GM12875 (cell line): ENCODE results near the gene F2RL3.
"Not testable (repeated sequence)": the region's sequence is repeated elsewhere in the genome, so short reads cannot be mapped to it uniquely, and the experiment has no call there.

Experiments used
- H3K4me3 ChIP-seq: one replicate; pipeline ENCODE4 v1.5.1; 2011; ENCODE audit warnings: low read depth, low read length, control low read depth
- TF ChIP-seq, protein P1 (sequence below): IDR thresholded peaks from 2 replicates; pipeline ENCODE4 v1.5.1; 2011; ENCODE audit warnings: low read depth, mild to moderate bottlenecking, control low read depth, inconsistent platforms, low read length, moderate library complexity, borderline replicate concordance; ENCODE audit not compliant: insufficient read depth

The F2RL3 gene

DNA sequence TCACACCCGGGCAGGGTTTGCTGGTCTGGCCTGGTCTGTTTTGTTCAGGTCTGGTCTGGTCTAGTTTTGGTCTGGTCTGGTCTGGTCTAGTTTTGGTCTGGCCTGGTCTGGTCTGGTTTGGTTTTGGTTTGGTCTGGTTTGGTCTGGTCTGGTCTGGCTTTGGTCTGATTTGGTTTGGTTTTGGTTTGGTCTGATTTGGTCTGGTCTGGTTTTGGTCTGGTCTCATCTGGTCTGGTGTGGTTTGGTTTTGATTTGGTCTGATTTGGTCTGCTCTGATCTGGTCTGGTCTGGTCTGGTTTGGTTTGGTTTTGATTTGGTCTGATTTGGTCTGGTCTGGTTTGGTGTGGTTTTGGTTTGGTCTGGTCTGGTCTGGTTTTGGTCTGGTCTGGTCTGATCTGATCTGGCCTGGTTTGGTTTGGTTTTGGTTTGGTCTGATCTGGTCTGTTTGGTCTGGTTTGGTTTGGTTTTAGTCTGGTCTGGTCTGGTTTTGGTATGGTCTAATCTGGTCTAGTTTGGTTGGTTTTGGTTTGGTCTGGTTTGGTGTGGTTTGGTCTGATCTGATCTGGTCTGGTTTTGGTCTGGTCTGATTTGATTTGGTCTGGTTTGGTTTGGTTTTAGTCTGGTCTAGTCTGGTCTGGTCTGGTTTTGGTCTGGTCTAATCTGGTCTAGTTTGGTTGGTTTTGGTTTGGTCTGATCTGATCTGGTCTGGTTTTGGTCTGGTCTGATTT, 14.4 kb upstream of the F2RL3 start:
- TF ChIP-seq, protein P1, sequence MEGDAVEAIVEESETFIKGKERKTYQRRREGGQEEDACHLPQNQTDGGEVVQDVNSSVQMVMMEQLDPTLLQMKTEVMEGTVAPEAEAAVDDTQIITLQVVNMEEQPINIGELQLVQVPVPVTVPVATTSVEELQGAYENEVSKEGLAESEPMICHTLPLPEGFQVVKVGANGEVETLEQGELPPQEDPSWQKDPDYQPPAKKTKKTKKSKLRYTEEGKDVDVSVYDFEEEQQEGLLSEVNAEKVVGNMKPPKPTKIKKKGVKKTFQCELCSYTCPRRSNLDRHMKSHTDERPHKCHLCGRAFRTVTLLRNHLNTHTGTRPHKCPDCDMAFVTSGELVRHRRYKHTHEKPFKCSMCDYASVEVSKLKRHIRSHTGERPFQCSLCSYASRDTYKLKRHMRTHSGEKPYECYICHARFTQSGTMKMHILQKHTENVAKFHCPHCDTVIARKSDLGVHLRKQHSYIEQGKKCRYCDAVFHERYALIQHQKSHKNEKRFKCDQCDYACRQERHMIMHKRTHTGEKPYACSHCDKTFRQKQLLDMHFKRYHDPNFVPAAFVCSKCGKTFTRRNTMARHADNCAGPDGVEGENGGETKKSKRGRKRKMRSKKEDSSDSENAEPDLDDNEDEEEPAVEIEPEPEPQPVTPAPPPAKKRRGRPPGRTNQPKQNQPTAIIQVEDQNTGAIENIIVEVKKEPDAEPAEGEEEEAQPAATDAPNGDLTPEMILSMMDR: no peak
- H3K4me3 ChIP-seq: no peak overlapping the region

DNA sequence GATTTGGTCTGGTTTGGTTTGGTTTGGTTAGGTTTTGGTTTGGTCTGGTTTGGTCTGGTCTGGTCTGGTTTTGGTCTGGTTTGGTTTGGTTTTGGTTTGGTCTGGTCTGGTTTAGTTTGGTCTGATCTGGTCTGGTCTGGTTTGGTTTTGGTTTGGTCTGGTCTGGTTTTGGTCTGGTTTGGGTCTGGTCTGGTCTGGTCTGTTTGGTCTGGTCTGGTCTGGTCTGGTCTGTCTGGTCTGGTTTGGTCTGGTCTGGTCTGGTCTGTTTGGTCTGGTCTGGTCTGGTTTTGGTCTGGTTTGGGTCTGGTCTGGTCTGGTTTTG, 13.9 kb upstream of the F2RL3 start:
- H3K4me3 ChIP-seq: not testable (repeated sequence)

DNA sequence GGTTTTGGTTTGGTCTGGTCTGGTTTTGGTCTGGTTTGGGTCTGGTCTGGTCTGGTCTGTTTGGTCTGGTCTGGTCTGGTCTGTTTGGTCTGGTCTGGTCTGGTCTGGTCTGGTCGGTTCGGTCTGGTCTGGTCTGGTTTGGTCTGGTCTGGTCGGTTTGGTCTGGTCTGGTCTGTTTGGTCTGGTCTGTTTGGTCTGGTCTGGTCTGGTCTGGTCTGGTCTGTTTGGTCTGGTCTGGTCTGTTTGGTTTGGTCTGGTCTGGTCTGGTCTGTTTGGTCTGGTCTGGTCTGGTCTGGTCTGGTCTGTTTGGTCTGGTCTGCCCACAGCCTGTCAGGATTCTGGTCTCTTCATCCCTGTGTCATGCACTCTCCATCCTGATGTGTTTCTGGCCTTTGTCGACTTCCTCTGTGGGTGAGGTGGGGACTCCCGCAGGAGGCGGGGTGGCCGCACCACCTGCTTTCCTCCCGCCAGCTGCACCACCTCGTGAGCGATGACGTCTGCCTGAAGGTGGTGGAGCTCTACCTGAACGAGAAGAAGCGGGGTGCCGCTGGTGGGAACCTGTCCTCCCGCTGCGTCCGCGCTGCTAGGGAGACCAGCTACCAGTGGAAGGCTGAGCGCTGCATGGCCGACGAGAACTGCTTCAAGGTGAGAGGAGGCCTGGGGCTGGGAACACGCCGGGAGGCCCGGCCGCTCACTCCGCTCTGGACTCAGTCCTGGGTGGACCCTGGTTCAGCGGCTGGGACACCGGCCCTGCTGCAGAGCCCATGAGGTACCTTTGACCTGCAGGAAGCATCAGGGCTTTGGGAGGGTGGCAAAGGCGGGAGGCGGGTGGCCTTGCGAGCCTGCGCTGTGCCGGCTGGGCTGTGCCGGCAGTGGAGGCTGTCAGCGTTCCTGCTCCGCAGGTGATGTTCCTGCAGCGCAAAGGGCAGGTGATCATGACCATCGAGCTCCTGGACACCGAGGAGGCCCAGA, 12.9 kb upstream of the F2RL3 start:
- TF ChIP-seq, protein P1: no peak
- no peak overlapping the region for H3K4me3 ChIP-seq

DNA sequence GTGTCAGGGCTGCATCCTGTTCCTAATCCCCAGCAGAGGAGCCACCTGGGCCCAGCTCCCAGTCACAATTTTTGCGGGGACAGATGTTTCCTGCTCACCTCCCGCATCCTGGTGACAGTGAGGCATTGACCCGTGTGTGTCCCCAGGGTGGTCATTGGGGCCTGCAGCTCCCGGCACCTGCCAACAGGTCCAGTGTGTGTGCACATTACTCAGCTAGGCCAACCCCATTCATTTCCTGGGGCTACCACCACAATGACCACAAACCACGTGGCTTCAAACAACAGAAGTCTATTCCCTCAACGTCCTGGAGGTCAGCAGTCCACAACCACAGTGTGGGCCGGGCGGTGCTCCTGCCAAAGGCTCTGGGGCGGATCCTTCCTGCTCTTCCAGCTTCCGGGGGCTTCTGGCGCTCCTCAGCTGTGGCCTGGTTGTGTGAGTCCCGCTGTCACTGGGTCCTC, 11.9 kb upstream of the F2RL3 start:
- TF ChIP-seq, protein P1: no peak

DNA sequence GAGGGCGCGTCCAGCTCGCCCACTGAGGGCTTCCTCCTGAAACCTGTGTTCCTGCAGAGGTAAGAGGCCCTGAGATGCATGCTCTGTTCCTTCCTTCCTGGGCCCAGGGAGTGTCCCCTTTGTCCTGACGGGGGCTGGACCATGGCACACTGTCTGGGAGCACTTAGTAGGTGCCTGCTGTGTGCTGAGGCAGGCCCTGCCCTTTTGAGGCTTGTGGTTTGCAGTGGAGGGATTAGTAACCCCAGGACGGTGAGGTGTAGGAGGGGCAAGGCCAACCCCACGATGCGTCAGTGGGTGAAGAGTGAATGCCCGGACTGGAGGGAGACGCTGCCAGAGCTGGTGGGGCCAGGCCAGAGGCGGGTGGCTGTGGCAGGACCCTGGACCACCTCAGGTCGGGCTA, 11.2 kb upstream of the F2RL3 start:
- TF ChIP-seq, protein P1: no peak
- no peak overlapping the region for H3K4me3 ChIP-seq

More for the DNA sequence above, 11.9 kb upstream of the F2RL3 start:
- H3K4me3 ChIP-seq: no peak overlapping the region

DNA sequence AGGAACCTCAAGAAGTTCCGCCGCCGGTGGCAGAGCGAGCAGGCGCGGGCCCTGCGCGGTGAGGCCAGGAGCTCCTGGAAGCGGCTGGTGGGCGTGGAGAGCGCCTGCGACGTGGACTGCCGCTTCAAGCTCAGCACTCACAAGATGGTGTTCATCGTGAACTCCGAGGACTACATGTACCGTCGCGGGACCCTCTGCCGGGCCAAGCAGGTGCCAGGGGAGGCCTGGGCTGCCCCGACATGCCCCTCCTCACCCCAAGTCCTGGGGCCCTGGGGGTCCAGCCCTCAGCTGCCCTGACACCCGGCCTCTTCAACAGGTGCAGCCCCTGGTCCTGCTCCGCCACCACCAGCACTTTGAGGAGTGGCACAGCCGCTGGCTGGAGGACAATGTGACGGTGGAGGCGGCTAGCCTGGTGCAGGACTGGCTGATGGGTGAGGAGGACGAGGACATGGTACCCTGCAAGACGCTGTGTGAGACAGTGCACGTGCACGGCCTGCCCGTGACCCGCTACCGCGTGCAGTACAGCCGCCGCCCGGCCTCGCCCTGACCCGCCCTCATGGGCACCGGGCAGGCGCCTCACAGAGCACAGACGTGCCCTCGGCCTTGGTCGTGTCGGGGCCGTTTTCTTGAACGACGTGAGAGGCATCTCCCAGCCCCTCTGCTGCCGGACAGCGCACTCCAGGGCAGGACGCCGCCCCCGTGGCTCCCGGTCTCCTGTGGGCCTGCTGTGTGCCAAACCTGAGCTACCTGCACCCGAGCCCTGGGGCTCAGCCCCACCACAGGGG, 10.4 kb upstream of the F2RL3 start:
- TF ChIP-seq, protein P1: no peak
- no peak overlapping the region for H3K4me3 ChIP-seq
